Right renal pelvis (tissue), 4 donors: ENCODE data around the gene INO80E. TPM values are rescaled to one million over a fixed set of nuclear protein-coding genes. Genes with fewer than 3 reads are reported as not detected.

Source experiments
- DNase-seq, 4 donors: peaks; one replicate each; pipeline ENCODE4 v3.0.0-alpha.2; 2013; ENCODE audit warnings: low read depth in 4 of 4, low spot score in 3 of 4, missing footprints in 1 of 4
- polyA plus RNA-seq, 4 donors: library from polyadenylated mRNA; unstranded; fragments of 120-200 nt; gene quantifications; one replicate each; pipeline ENCODE4 v1.2.1, GENCODE V29; 2013; ENCODE audit not compliant: insufficient read length in 4 of 4

Gene INO80E
- polyA plus RNA-seq, 4 donors = 43.5 to 56.0 (median 48.6) TPM

DNA sequence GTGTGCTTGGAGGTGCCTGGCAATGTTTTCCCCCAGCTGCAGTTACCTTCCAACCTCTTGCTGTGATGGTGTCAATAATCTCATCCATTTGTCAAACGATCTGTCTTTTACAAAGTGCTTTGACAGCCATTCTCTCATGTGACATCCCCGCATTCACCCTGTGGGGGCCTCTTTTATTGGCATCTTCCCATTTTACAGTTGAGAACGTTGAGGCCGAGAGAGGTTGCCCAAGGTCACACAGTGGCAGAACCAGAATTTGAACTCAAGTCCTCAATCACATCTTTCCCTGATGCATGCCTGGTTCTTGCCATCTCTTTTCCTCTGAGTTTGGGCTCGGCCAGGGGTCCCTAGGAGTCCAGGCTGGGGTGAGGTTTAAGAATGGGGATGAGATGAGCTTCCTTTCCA is 20.9 kb upstream of the INO80E start:
- DNase-seq = no peak

DNA sequence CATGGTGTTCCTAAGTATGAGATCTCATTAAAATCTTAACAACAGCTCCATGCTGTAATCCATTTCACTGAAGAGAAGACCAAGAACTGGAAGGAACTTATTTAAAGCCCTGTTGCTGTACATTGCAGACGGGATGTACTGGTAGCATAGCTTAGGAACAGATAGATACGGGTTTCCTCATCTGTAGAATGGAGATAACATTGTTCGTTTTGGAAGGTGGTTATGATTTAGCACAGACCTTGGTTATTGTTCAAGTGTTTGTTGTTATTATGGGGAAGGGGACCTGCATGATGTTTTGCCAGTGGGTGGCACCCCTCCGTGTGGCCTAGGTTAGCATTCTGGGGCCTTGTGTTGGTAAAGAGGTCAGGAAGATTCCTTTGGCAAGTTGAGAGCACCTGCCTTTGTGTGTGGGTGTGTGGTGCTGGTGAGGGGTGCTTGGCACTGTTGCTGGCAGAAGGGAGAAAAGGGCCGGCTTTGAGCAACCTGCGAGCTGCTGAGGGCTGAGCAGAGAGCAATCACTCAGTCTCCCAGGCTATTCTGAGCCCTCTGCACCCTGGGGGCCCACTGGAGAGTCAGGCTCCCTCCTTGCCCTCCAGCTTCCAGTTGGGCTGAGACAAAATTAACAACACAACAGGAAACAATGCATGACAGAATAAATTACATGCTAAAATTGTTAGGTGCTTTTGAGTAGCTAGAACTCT is 20.1 kb upstream of the INO80E start:
- no peak for DNase-seq

- DNase-seq = no peak
Measured at GRCh38 chr16:29977063-29977825, 18.8 kb upstream of the INO80E start.

GRCh38 chr16:29978081-29978480 is 18.0 kb upstream of the INO80E start:
- DNase-seq = no peak

- DNase-seq = no peak
Measured at GRCh38 chr16:29978564-29979270, 17.3 kb upstream of the INO80E start.

DNA sequence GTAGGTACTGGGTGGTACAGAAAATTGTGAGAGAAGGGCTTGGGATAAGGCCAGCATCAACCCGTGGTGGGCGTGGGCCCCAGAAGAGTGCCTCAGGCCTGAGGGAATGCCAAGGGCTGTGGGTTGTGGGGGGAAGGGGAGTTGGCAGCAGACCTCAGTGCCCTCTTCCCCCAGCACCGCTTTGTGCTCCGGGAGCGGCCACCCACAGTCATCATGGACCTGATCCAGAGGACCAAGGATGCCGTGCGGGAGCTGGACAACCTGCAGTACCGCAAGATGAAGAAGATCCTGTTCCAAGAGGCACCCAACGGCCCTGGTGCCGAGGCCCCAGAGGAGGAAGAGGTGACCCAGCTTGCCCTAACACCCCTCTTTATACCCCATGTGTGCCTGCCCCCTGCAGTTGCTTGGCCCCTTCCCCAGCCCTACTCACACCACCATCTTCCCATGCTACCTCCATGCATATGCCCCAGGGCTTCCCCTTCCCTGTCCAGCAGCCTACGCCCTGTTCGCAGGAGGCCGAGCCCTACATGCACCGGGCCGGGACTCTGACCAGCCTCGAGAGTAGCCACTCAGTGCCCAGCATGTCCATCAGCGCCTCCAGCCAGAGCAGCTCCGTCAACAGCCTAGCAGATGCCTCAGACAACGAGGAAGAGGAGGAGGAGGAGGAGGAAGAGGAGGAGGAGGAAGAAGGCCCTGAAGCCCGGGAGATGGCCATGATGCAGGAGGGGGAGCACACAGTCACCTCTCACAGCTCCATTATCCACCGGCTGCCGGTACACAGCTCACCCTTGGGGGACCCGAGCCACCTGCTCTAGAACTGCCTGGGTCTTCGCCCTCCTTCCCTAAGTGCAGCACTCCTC is 13.3 kb upstream of the INO80E start:
- DNase-seq = no peak

DNA sequence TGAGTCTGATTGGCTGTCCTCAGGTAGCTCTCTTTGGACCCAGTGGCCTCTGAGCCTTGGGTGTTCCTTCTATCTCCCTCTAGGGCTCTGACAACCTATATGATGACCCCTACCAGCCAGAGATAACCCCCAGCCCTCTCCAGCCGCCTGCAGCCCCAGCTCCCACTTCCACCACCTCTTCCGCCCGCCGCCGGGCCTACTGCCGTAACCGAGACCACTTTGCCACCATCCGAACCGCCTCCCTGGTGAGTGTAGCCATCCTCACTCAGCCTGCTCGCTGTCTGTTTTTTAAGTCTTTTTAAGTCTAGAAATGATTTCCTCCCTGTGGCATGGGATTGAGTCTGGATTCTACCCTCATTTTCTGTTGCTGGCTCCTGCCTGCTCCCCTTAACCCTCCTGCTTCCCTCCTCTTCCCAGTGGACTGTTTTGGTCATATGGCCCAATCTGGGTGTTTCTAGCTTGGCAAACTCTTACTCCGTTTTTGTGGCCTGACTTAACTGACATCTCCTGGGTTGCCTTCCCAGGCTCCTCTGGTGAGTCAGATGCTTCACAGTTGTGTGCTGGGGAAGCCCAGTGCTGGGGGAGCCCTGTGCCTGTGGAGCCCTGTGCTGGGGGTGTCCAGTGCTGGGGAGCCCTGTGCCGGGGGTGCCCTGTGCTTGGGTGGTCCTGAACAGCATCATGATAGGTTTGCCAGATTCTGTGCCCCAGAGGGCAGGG is 12.5 kb upstream of the INO80E start:
- no peak for DNase-seq

DNA sequence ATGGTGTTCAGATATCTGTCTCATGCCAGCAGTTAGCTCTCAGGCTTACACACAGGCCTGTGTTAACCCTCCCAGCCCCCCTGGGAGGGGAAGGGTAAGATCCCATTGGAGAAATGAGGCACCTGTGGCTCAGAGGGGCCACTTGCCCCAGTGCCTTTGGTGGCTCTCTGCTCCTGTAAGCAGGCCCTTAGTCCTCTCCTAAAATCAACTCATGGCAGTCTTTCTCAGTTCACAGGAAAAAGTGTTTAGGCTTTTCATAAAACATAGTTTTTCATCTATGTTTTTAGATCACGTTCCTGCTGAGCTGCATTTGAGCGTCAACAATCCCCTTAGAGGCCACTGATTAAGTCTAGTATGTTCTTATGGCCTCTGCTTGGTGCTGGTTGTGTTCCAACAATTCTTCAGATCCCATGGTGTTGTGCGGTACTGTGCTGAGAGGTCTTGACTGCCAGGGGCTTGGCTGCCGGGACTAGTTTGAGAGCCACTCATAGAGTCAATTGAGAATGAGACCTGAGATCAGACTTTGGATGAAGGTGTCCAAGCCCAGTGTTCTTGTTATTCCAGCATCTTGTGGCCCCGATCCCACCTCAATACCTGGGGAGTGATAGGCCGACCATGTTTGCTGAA is 11.8 kb upstream of the INO80E start:
- no peak for DNase-seq

- no peak for DNase-seq
Measured at GRCh38 chr16:29984764-29985147, 11.3 kb upstream of the INO80E start.

DNA sequence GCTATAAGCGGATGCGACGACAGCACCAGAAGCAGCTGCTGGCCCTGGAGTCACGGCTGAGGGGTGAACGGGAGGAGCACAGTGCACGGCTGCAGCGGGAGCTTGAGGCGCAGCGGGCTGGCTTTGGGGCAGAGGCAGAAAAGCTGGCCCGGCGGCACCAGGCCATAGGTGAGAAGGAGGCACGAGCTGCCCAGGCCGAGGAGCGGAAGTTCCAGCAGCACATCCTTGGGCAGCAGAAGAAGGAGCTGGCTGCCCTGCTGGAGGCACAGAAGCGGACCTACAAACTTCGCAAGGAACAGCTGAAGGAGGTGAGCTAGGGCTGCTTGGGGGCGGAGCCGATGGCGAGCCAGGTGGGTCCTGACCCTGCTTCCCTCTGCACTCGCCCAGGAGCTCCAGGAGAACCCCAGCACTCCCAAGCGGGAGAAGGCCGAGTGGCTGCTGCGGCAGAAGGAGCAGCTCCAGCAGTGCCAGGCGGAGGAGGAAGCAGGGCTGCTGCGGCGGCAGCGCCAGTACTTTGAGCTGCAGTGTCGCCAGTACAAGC is 10.7 kb upstream of the INO80E start:
- no peak for DNase-seq

DNA sequence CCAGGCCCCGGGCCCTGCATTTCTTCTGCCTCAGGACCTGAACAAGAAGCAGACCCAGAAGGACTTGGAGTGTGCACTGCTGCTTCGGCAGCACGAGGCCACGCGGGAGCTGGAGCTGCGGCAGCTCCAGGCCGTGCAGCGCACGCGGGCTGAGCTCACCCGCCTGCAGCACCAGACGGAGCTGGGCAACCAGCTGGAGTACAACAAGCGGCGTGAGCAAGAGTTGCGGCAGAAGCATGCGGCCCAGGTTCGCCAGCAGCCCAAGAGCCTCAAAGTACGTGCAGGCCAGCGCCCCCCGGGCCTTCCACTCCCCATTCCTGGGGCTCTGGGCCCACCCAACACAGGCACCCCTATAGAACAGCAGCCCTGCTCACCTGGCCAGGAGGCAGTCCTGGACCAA is 9.8 kb upstream of the INO80E start:
- DNase-seq = no peak

- no peak for DNase-seq
Measured at GRCh38 chr16:29986931-29987330, 9.1 kb upstream of the INO80E start.

GRCh38 chr16:29987371-29988085 is 8.5 kb upstream of the INO80E start:
- no peak for DNase-seq

DNA sequence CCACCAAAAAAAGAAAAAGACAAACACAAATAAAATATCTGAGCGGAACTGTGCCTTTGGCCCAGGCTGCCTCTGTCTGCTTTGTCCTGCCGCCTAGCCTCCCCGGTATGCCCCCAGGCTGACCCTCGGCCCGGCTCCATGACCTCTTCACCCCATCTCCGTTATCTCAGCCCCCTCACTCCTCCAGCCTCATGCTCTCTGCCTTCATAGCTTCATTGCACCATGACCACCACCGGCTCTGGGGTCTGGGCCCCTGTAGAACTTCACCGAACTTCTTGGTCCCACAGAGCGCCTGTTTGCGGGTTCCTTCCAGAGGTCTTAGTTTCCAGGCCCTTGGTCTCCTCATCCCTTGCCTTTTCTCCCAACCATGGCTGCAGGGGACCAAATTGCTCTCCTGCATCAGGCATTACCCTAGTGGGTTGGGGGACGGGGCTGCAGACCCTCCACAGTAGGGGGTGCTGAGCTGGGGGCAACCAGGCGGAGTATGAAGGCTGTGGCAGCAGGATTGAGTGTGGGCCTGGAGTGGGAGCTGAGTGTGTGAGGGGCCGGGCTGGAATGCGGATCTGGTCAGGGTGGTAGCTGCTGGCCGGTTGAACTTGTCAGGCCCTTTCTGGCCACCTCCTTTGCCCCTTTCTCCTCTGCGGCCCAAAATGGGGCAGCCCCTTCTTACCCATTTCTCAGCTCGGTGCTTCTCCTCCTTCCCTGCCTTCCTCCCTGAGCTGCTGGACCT is 7.5 kb upstream of the INO80E start:
- DNase-seq = no peak

DNA sequence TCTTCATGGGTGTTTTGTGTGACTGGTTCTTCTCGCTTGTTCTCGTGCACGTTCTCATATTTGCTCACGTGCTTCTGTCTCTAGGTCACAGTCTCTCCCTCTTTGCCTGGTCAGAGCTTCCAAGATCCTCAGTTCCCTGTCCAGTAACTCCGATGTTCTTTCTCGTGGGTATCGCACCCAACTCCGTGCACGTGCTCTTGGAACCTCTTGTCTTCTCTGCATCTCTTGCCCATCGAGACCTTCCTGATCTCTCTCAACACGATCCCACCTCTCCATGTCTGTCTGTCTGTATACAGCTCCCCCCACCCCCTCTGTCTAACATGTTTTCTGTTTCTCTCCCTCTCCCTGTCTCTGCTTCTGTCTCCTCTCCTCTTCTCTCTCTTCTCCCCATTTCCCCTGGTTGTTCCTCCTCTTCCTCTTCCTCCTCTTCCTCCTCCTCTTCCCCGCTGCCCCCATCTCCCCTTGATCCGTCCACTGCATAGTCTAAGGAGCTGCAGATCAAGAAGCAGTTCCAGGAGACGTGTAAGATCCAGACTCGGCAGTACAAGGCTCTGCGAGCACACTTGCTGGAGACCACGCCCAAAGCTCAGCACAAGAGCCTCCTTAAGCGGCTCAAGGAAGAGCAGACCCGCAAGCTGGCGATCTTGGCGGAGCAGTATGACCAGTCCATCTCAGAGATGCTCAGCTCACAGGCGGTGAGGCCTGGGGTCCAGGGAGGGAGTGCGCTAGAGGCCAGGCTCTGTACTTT is 6.8 kb upstream of the INO80E start:
- no peak for DNase-seq

GRCh38 chr16:29990034-29990433 is 6.0 kb upstream of the INO80E start:
- no peak for DNase-seq

DNA sequence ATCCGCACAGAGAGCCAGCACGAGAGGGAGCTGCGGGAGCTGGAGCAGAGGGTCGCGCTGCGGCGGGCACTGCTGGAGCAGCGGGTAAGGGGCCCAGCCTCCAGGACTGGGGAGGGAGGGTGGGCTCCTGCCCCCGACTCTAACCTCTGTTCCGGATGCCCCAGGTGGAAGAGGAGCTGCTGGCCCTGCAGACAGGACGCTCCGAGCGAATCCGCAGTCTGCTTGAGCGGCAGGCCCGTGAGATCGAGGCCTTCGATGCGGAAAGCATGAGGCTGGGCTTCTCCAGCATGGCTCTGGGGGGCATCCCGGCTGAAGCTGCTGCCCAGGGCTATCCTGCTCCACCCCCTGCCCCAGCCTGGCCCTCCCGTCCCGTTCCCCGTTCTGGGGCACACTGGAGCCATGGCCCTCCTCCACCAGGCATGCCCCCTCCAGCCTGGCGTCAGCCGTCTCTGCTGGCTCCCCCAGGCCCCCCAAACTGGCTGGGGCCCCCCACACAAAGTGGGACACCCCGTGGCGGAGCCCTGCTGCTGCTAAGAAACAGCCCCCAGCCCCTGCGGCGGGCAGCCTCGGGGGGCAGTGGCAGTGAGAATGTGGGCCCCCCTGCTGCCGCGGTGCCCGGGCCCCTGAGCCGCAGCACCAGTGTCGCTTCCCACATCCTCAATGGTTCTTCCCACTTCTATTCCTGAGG is 5.0 kb upstream of the INO80E start:
- no peak for DNase-seq
